SK-N-SH (cell line): Measurements from ENCODE around the gene HBB.

Source experiments
- CHD2 ChIP-seq: fragments of 150-350 bp; IDR thresholded peaks from 2 replicates; pipeline ENCODE4 v1.6.1; 2018; ENCODE audit warnings: low read length; ENCODE audit not compliant: partially characterized antibody
- CTCF ChIP-seq: fragments of 200-600 bp; sonication (generic); IDR thresholded peaks from 2 replicates; pipeline ENCODE4 v1.6.1; 2017; ENCODE audit warnings: antibody characterized with exemption, mild to moderate bottlenecking, moderate library complexity
- EP300 ChIP-seq, 2 experiments: IDR thresholded peaks; 2 replicates each; pipeline versions ENCODE4 v1.4.0 to v1.6.1; 2012; ENCODE audit warnings: borderline replicate concordance in 1 of 2, low read depth in 1 of 2, low read length in 1 of 2
- JUND ChIP-seq: IDR thresholded peaks from 2 replicates; pipeline ENCODE4 v1.4.0; 2012
- RAD21 ChIP-seq: IDR thresholded peaks from 2 replicates; pipeline ENCODE4 v1.6.1; 2012; ENCODE audit warnings: mild to moderate bottlenecking, low read length
- SMC3 ChIP-seq: IDR thresholded peaks from 2 replicates; pipeline ENCODE4 v1.6.1; 2012; ENCODE audit warnings: low read depth, low read length, improper control_type of control experiment
- TAF1 ChIP-seq: IDR thresholded peaks from 2 replicates; pipeline ENCODE4 v1.6.1; 2012; ENCODE audit warnings: low read depth, mild to moderate bottlenecking, low read length, moderate library complexity, borderline replicate concordance
- USF2 ChIP-seq: fragments of 150-350 bp; IDR thresholded peaks from 2 replicates; pipeline ENCODE4 v1.6.1; 2017; ENCODE audit warnings: antibody characterized with exemption, low read length, low read depth, borderline replicate concordance

- TF ChIP-seq SMC3 = no peak
- TF ChIP-seq USF2 = no peak
- no peak for TF ChIP-seq CHD2
- no peak for TF ChIP-seq CTCF
- TF ChIP-seq JUND = no peak
- no peak for TF ChIP-seq RAD21
- TF ChIP-seq EP300 (IDR thresholded peaks at IDR 0.05; ENCODE audit: borderline replicate concordance in 1 of 2, low read depth in 1 of 2, low read length in 1 of 2) = no peak
- no peak for TF ChIP-seq TAF1
Observed at GRCh38 chr11:5196731-5197130, 30.1 kb downstream of the HBB start.
